HG03045 (cell line): ENCODE results near the gene NPC1.
"Not testable (repeated sequence)": the region's sequence is repeated elsewhere in the genome, so short reads cannot be mapped to it uniquely, and the experiment has no call there.

Experiments used
- ATAC-seq: cut with Tn5 transposase; IDR thresholded peaks from one replicate; pipeline ENCODE4 v1.9.1; 2021; ENCODE audit warnings: mild to moderate bottlenecking, moderate library complexity; ENCODE audit not compliant: unreplicated experiment

Gene NPC1

GRCh38 chr18:23577521-23577920 lies 8.8 kb downstream of the NPC1 start:
- not testable (repeated sequence) for ATAC-seq

GRCh38 chr18:23575309-23575651 lies 11.0 kb downstream of the NPC1 start:
- no peak for ATAC-seq

- ATAC-seq, result no peak
These were observed 11.5 kb downstream of the NPC1 start for GRCh38 chr18:23574611-23575308.

GRCh38 chr18:23573626-23574431 lies 12.5 kb downstream of the NPC1 start:
- no peak for ATAC-seq

GRCh38 chr18:23573020-23573419 lies 13.3 kb downstream of the NPC1 start:
- ATAC-seq, result no peak

- no peak for ATAC-seq
These were observed 13.7 kb downstream of the NPC1 start for GRCh38 chr18:23572570-23572969.

- ATAC-seq, result no peak
These were observed 14.3 kb downstream of the NPC1 start for GRCh38 chr18:23572012-23572411.

GRCh38 chr18:23570912-23571504 lies 15.3 kb downstream of the NPC1 start:
- ATAC-seq, result no peak

GRCh38 chr18:23569299-23570063 lies 16.8 kb downstream of the NPC1 start:
- ATAC-seq, result no peak

- no peak for ATAC-seq
These were observed 17.8 kb downstream of the NPC1 start for GRCh38 chr18:23568281-23569138.

GRCh38 chr18:23567671-23568070 lies 18.6 kb downstream of the NPC1 start:
- no peak for ATAC-seq

- no peak for ATAC-seq
These were observed 20.3 kb downstream of the NPC1 start for GRCh38 chr18:23565916-23566547.

- ATAC-seq, result no peak
These were observed 22.8 kb downstream of the NPC1 start for GRCh38 chr18:23563377-23564043.

- ATAC-seq, result no peak
These were observed 26.1 kb downstream of the NPC1 start for GRCh38 chr18:23560186-23560585.

GRCh38 chr18:23557511-23557910 lies 28.8 kb downstream of the NPC1 start:
- not testable (repeated sequence) for ATAC-seq

GRCh38 chr18:23556145-23556780 lies 30.0 kb downstream of the NPC1 start:
- ATAC-seq, result no peak

GRCh38 chr18:23553887-23554286 lies 32.4 kb downstream of the NPC1 start:
- no peak for ATAC-seq

GRCh38 chr18:23552505-23552904 lies 33.8 kb downstream of the NPC1 start:
- ATAC-seq, result no peak

- ATAC-seq, result no peak
These were observed 34.3 kb downstream of the NPC1 start for GRCh38 chr18:23551978-23552377.
